ENCODE results near the gene MESD. TPM values are rescaled to one million over a fixed set of nuclear protein-coding genes. Genes with fewer than 3 reads are reported as not detected.
A peak's percentile ranks its signal among the peaks of the same experiment; 100 is the strongest.

Gene MESD
- total and polyA plus RNA-seq, 7 donors: 4.6 to 9.4 (median 7.0) TPM

- WGBS, 3 donors: 7 to 18% (median 12%) methylated on average over 1 of the region's 1 CpG
- ATAC-seq (peak in 2 of 4 donors; percentile 20 to 58), DNase-seq (no peak)
- Histone ChIP-seq H3K27ac (no peak overlapping the region), H3K4me3 (no peak overlapping the region), H3K36me3 (ENCODE audit: insufficient read depth in 1 of 2, low read depth in 1 of 2) (no peaks in the 10 kb centered on the region), H3K27me3 (ENCODE audit: insufficient read depth in 3 of 3, low read length in 2 of 3) (no peaks in the 10 kb centered on the region), H3K4me1 (peaks cover 6% of the 10 kb centered on the region), H3K9me3 (no peaks in the 10 kb centered on the region)
- intact Hi-C loops (cut with DNase I): no loop called here
- TF ChIP-seq CTCF (IDR thresholded peaks at IDR 0.05): no peak
Observed at GRCh38 chr15:81016489-81017068, 27.0 kb upstream of the MESD start.

GRCh38 chr15:81015621-81016488 lies 26.2 kb upstream of the MESD start:
- ATAC-seq: peak in 1 of 4 donors; percentile 38
- intact Hi-C loops (cut with DNase I): no loop called here
- peaks cover 6% of the 10 kb centered on the region for H3K4me1 ChIP-seq
- no peaks in the 10 kb centered on the region for H3K27me3 ChIP-seq (ENCODE audit: insufficient read depth in 3 of 3, low read length in 2 of 3)
- H3K4me3 ChIP-seq: no peak overlapping the region
- DNase-seq: peak in 1 of 2 donors; percentile 34
- no peak for TF ChIP-seq CTCF (IDR thresholded peaks at IDR 0.05)
- no peaks in the 10 kb centered on the region for H3K36me3 ChIP-seq (ENCODE audit: insufficient read depth in 1 of 2, low read depth in 1 of 2)
- H3K27ac ChIP-seq: no peak overlapping the region
- WGBS, 3 donors: 26 to 39% (median 30%) methylated on average over 8 of the region's 8 CpGs
- no peaks in the 10 kb centered on the region for H3K9me3 ChIP-seq

- Histone ChIP-seq H3K4me1 (peaks cover 6% of the 10 kb centered on the region), H3K4me3 (no peak overlapping the region), H3K27me3 (ENCODE audit: insufficient read depth in 3 of 3, low read length in 2 of 3) (no peaks in the 10 kb centered on the region), H3K27ac (no peak overlapping the region), H3K36me3 (ENCODE audit: insufficient read depth in 1 of 2, low read depth in 1 of 2) (no peaks in the 10 kb centered on the region), H3K9me3 (no peaks in the 10 kb centered on the region)
- ATAC-seq (no peak), DNase-seq (no peak)
- WGBS, 3 donors: 75 to 81% (median 77%) methylated on average over 9 of the region's 9 CpGs
- intact Hi-C loops (cut with DNase I): no loop called here
- no peak for TF ChIP-seq CTCF (IDR thresholded peaks at IDR 0.05)
Observed at GRCh38 chr15:81014446-81015093, 25.0 kb upstream of the MESD start.

GRCh38 chr15:81013396-81013929 lies 23.8 kb upstream of the MESD start:
- no peak for TF ChIP-seq CTCF (IDR thresholded peaks at IDR 0.05)
- no peak overlapping the region for H3K27ac ChIP-seq
- no peaks in the 10 kb centered on the region for H3K9me3 ChIP-seq
- H3K4me3 ChIP-seq: no peak overlapping the region
- H3K4me1 ChIP-seq: peaks cover 6% of the 10 kb centered on the region
- H3K36me3 ChIP-seq (ENCODE audit: insufficient read depth in 1 of 2, low read depth in 1 of 2): no peaks in the 10 kb centered on the region
- intact Hi-C loops (cut with DNase I): no loop called here
- ATAC-seq (no peak), DNase-seq (no peak)
- no peaks in the 10 kb centered on the region for H3K27me3 ChIP-seq (ENCODE audit: insufficient read depth in 3 of 3, low read length in 2 of 3)
- WGBS, 3 donors: 61 to 71% (median 67%) methylated on average over 4 of the region's 4 CpGs
